ENCODE data around the gene ALS2CL.

The ALS2CL gene

DNA sequence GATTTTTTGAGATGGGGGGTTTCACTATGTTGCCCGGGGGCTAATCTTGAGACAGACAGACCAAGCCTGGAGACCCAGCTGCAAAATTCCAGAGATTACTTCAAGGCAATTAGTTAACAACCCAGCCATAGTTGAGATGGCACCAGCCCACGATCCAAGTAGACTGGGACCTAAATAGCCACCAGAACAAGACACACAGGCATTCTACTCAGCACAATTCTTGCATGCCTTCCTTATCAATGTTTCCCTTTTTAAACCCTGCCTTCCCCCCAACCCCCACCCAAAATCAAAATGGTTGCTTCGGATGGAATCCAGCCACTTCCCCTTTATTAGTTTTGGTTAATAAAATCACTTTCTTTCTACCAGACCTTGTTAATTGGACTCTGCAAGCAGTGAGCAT is 52.6 kb downstream of the ALS2CL start:
- Histone ChIP-seq H3K36me3 (no peaks in the 10 kb centered on the region), H3K4me3 (ENCODE audit: low read depth, low read length) (no peak overlapping the region), H3K27me3 (no peaks in the 10 kb centered on the region), H3K9me3 (no peaks in the 10 kb centered on the region), H3K4me1 (no peaks in the 10 kb centered on the region)
- TF ChIP-seq, protein P1, sequence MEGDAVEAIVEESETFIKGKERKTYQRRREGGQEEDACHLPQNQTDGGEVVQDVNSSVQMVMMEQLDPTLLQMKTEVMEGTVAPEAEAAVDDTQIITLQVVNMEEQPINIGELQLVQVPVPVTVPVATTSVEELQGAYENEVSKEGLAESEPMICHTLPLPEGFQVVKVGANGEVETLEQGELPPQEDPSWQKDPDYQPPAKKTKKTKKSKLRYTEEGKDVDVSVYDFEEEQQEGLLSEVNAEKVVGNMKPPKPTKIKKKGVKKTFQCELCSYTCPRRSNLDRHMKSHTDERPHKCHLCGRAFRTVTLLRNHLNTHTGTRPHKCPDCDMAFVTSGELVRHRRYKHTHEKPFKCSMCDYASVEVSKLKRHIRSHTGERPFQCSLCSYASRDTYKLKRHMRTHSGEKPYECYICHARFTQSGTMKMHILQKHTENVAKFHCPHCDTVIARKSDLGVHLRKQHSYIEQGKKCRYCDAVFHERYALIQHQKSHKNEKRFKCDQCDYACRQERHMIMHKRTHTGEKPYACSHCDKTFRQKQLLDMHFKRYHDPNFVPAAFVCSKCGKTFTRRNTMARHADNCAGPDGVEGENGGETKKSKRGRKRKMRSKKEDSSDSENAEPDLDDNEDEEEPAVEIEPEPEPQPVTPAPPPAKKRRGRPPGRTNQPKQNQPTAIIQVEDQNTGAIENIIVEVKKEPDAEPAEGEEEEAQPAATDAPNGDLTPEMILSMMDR (IDR thresholded peaks at IDR 0.05; ENCODE audit: low read depth, low read length), result no peak
- no peak for DNase-seq

DNA sequence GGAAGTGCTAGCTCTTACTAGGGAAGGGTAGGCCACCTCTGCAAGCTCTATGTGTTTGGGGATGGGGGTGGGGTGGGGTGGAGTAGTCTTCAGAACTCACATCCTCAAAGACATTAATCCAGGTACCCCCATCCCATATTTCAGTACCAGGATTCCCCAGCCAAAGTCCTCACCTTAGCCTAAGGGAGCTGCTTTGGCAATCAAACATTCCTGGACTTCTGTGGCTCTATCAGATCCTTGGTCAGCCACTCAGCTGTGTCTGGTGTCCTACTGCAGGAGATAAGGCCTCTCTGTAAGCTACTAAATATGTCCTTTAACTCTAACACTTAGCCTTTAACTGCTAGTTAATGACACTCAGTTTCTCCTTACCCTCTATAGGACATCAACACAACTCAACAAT is 54.3 kb downstream of the ALS2CL start:
- H3K9me3 ChIP-seq, result no peaks in the 10 kb centered on the region

DNA sequence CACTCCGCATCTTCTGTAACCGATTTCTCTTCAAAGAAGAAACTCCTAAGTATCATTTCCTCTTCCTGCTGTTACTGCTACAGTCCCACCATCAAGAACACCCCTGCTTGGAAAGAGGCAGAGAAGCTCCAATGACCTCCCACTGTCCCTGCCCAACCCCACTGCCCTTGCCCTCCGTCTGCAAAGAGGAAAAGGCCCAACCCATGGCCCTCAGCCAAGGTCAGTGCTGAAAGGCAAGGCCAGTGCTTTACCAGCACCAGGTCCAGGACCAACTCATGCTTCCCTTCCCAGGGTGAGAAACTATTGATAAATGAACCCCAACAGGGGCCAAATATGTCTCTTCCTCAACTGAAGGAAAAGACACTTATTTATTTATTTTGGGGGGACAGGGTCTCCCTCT is 58.6 kb downstream of the ALS2CL start:
- no peaks in the 10 kb centered on the region for H3K4me1 ChIP-seq
- TF ChIP-seq, protein P1 (IDR thresholded peaks at IDR 0.05; ENCODE audit: low read depth, low read length), result no peak
- no peaks in the 10 kb centered on the region for H3K27me3 ChIP-seq
- no peaks in the 10 kb centered on the region for H3K9me3 ChIP-seq
- no peak for DNase-seq
- no peaks in the 10 kb centered on the region for H3K36me3 ChIP-seq
- H3K4me3 ChIP-seq (ENCODE audit: low read depth, low read length), result no peak overlapping the region

More for the DNA sequence above, 54.3 kb downstream of the ALS2CL start:
- DNase-seq, result no peak
- no peaks in the 10 kb centered on the region for H3K36me3 ChIP-seq
- no peaks in the 10 kb centered on the region for H3K4me1 ChIP-seq
- TF ChIP-seq, protein P1 (IDR thresholded peaks at IDR 0.05; ENCODE audit: low read depth, low read length), result no peak
- no peak overlapping the region for H3K4me3 ChIP-seq (ENCODE audit: low read depth, low read length)
- H3K27me3 ChIP-seq, result no peaks in the 10 kb centered on the region

DNA sequence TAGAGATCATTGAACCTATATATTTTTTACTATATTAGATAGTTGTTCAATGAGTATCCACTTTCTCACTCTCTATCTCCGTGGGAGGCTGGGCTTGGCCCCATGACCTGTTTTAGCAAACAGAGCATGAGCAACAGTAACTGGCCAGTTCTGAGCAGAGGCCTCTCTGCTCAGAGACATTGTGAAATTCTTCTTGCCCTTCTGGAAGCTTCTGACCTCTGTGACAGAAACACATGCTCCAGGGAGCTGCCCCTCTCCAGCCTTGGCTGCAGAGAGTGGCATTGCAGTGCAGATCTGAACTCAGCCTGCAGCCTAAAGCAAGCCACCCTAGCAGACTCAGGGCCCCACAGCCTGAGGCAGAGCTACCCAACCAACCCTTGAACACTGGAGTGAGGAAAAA is 60.7 kb downstream of the ALS2CL start:
- Histone ChIP-seq H3K4me3 (ENCODE audit: low read depth, low read length) (no peak overlapping the region), H3K9me3 (no peaks in the 10 kb centered on the region), H3K27me3 (no peaks in the 10 kb centered on the region), H3K4me1 (no peaks in the 10 kb centered on the region), H3K36me3 (no peaks in the 10 kb centered on the region)
- TF ChIP-seq, protein P1 (IDR thresholded peaks at IDR 0.05; ENCODE audit: low read depth, low read length), result no peak
- no peak for DNase-seq

DNA sequence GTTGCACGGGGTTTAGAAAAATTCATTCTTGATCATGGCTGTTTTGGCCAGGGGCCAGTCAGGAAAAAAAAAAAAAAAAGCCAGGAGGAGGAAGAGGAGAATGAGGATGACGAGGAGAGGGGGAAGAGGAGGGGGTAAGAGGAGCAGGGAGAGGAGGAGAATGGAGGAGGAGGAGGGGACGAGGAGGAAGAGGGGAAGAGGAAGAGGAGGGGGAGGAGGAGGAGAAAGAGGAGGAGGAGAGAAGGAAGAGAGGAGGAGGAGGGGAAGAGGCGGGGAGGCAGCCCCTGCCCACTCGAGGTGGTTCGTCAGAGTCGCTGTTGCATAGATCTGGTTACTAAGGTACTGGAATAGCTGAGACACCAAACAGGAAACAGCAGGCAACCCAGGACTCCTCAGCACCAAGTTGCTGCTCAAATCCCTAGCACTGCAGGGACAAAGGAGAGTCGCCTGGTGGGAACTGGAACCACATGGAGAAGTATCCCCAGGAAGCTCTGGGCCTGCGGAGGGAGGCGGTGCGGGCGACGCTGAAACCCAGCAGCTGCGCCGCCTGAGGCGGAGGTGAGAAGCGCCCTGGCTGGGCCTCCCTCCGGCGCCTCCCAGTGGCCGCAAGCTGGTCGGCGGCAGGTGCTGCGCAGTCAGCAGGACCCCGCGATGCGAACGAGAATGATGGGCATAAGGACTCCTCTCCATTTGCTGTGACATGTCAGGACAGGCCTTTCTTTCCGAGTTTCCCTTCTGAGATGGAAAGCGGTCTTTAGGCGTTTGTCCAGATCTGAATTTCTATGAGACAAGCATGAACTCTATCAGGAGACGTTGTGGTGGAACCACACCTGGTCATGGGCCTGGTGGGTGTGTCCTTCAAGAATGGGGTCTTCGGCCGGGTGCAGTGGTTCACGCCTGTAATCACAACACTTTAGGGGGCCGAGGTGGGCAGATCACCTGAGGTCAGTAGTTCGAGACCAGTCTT is 63.6 kb downstream of the ALS2CL start:
- TF ChIP-seq, protein P1 (IDR thresholded peaks at IDR 0.05; ENCODE audit: low read depth, low read length), result peak; percentile 83
- Histone ChIP-seq H3K27me3 (no peaks in the 10 kb centered on the region), H3K9me3 (no peaks in the 10 kb centered on the region), H3K4me3 (ENCODE audit: low read depth, low read length) (0 out of 2 replicates have a peak overlapping the region, but pooled peaks have one; percentile 6), H3K4me1 (no peaks in the 10 kb centered on the region), H3K36me3 (no peaks in the 10 kb centered on the region)
- DNase-seq, result peak; percentile 81

DNA sequence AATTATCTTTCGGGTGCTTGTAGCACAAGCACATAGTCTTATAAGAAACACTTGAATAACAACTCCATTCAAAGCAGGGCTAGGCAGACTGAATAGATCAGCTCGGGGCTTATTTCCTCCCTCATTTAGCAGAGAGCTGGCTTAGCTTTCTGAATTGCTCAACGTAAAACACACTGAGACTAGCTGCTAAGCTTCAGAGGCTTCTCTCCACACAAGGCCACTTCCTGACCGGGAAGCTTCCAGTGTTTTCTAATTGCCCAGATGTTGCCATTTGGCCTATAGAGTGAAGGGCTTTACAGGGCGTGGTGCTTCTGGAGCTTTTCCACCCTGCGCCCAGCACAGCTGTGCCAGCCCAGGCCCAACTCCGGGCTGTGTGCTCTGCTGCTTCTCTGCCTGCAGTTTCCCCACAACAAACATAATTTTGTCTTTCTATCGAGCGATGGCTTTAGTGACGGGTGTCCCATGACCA is 64.5 kb downstream of the ALS2CL start:
- Histone ChIP-seq H3K4me3 (ENCODE audit: low read depth, low read length) (no peak overlapping the region), H3K27me3 (no peaks in the 10 kb centered on the region), H3K4me1 (no peaks in the 10 kb centered on the region), H3K36me3 (no peaks in the 10 kb centered on the region), H3K9me3 (no peaks in the 10 kb centered on the region)
- DNase-seq, result no peak
- TF ChIP-seq, protein P1 (IDR thresholded peaks at IDR 0.05; ENCODE audit: low read depth, low read length), result no peak

Measured in BE2C (cell line).